Type B pancreatic cell (in vitro differentiated cells): ENCODE results near the gene LRRK1. TPM values are rescaled to one million over a fixed set of nuclear protein-coding genes. Genes with fewer than 3 reads are reported as not detected.

Source experiments
- DNase-seq: peaks from one replicate; pipeline ENCODE4 v3.0.0; 2021; ENCODE audit warnings: mixed read lengths; ENCODE audit not compliant: unreplicated experiment; ENCODE audit errors: extremely low spot score
- H3K27ac Mint-ChIP-seq: 2 replicates; pipeline ENCODE4 v1.8.0; 2021; ENCODE audit warnings: mild to moderate bottlenecking, mixed read lengths
- H3K27me3 Mint-ChIP-seq: 2 replicates; pipeline ENCODE4 v1.8.0; 2021; ENCODE audit warnings: mixed read lengths
- H3K36me3 Mint-ChIP-seq: 2 replicates; pipeline ENCODE4 v1.8.0; 2021; ENCODE audit warnings: mixed read lengths
- H3K4me1 Mint-ChIP-seq: one replicate; pipeline ENCODE4 v1.8.0; 2021; ENCODE audit warnings: mixed read lengths; ENCODE audit not compliant: unreplicated experiment
- H3K4me3 Mint-ChIP-seq: 2 replicates; pipeline ENCODE4 v1.8.0; 2021; ENCODE audit warnings: mild to moderate bottlenecking, mixed read lengths
- H3K9me3 Mint-ChIP-seq: 2 replicates; pipeline ENCODE4 v1.8.0; 2021; ENCODE audit warnings: mixed read lengths
- total RNA-seq: library from RNA; stranded (reverse); gene quantifications from 2 replicates; pipeline ENCODE4 v1.2.1, GENCODE V29; 2021; ENCODE audit warnings: low replicate concordance
- TF ChIP-seq, protein P1 (sequence below): fragments of 200-600 bp; sonication (generic); conservative IDR thresholded peaks from 2 replicates; pipeline ENCODE4 v1.5.0; 2021; ENCODE audit warnings: antibody characterized with exemption, mild to moderate bottlenecking

The LRRK1 gene
- total RNA-seq, 1 donor from 2014 or later: 2.0 TPM

DNA sequence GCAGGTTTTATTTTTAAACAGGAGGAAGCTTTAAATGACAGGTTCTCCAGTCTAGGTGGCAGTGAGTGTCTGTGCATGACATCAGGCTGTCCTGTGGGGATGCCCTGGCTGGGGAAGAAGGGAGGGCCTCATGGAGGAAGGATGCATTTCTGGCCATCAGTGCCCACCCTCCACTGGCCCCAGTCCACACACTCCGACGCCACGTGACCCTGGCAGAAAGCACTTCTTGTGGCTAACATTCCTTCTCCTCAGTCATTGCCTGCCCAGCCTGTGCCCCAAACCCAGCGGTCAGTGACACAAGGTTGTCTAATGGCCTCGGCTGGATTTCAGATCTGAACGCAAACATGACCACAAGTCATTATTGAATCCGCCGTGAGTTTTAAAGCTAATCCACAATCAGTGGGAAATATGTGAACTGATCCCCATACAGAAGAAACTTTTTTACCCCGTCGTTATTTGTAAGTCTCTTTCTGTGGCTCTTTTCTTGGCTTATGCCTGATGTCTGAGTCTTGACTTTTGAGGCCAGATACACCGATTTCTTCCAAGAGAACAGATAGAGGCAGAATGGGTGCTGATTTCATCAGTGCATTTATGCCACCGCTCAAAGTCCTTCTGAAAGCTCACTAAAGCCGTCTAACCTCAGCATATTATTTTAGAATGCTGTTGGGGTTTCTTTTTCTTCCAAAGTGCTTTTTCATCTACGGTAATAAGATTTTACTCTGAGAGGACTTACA lies 17.3 kb upstream of the LRRK1 start:
- Mint-ChIP-seq H3K27me3 (peaks cover 29% of the 10 kb centered on the region), H3K4me3 (no peak overlapping the region), H3K36me3 (no peaks in the 10 kb centered on the region)

DNA sequence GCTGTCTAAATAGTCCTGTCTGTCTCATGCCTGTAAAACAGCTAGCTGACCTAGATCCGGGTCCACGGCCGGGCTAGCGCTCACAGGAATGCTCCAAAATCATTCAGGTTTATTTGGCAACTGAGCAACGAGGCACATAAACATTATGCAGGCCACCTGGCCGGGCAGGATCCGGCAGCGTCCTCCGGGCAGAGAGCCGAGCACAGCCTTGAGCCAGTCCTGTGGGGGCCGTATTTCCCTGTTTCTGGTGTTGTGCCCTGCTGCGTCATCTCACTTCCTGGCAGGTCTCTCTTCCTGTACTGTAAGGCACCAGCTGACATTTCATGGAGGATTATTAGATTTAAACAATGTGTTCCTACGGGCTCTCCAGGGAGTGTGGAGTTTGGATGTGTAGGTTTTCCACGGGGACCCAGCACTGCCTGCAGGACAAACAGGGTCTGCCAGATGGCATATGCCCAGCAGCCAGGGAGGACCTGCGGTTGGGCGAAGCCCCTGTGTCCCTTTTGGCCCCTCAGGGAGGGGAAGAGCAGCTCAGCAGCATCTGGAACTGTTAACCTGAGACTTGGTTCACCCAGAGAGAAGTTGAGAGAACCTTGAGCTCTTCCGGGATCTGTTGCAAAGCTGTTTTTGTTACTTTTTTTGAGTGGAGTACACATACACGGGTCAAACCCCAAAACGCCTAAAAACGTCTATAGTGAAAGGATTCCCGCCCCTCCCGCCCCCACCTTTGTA lies 16.6 kb upstream of the LRRK1 start:
- Mint-ChIP-seq H3K4me3 (no peak overlapping the region), H3K9me3 (no peaks in the 10 kb centered on the region), H3K27ac (no peak overlapping the region), H3K36me3 (no peaks in the 10 kb centered on the region), H3K27me3 (peaks cover 22% of the 10 kb centered on the region), H3K4me1 (peaks cover 29% of the 10 kb centered on the region)
- no peak for DNase-seq
- TF ChIP-seq, protein P1, sequence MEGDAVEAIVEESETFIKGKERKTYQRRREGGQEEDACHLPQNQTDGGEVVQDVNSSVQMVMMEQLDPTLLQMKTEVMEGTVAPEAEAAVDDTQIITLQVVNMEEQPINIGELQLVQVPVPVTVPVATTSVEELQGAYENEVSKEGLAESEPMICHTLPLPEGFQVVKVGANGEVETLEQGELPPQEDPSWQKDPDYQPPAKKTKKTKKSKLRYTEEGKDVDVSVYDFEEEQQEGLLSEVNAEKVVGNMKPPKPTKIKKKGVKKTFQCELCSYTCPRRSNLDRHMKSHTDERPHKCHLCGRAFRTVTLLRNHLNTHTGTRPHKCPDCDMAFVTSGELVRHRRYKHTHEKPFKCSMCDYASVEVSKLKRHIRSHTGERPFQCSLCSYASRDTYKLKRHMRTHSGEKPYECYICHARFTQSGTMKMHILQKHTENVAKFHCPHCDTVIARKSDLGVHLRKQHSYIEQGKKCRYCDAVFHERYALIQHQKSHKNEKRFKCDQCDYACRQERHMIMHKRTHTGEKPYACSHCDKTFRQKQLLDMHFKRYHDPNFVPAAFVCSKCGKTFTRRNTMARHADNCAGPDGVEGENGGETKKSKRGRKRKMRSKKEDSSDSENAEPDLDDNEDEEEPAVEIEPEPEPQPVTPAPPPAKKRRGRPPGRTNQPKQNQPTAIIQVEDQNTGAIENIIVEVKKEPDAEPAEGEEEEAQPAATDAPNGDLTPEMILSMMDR: no peak

More for the DNA sequence above, 17.3 kb upstream of the LRRK1 start:
- Mint-ChIP-seq H3K4me1 (peaks cover 29% of the 10 kb centered on the region), H3K9me3 (no peaks in the 10 kb centered on the region), H3K27ac (no peak overlapping the region)
- TF ChIP-seq, protein P1: no peak
- DNase-seq: no peak

DNA sequence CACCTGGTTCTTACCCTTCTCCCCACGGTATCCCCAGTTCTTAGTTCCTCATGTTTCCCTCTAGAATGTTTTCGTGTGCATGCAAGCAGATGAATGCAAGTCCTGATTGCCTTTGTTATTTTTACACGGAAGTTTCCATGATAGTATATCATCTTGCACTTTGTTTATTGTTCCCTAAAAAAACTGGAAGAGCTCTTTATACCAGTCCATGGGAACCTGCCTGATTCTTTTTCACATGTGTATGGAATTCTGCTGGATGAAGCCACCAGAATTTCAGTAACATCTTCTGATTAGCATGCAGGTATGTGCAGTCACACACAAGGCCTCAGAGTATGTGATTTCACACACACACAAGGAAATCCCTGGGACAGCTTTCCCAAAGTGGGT lies 16.0 kb upstream of the LRRK1 start:
- no peaks in the 10 kb centered on the region for H3K9me3 Mint-ChIP-seq
- H3K4me1 Mint-ChIP-seq: peaks cover 29% of the 10 kb centered on the region
- peaks cover 22% of the 10 kb centered on the region for H3K27me3 Mint-ChIP-seq

DNA sequence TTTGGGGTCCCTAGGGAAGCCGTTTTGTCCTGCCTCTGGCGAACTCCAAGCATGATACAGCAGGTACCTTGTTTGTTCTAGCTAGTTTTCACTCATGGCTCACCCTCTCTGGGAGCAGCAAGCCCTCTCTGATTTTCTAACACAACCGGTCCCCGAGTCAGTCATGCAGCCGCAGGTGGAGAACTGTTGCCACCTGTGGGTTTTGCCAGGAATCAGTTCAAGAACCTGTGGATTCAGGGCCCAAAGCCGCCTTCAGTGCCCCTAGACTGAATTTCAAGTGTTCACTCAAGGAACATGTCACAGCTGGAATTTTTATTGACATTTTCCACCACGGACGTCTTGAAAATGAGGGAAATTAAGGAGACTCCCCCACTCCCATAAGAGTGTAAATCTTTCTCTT lies 13.3 kb upstream of the LRRK1 start:
- Mint-ChIP-seq H3K9me3 (no peaks in the 10 kb centered on the region), H3K36me3 (no peaks in the 10 kb centered on the region), H3K4me1 (peaks cover 23% of the 10 kb centered on the region), H3K27ac (no peak overlapping the region), H3K27me3 (peaks cover 10% of the 10 kb centered on the region), H3K4me3 (no peak overlapping the region)
- no peak for DNase-seq
- TF ChIP-seq, protein P1: no peak

More for the DNA sequence above, 16.0 kb upstream of the LRRK1 start:
- Mint-ChIP-seq H3K4me3 (no peak overlapping the region), H3K27ac (no peak overlapping the region), H3K36me3 (no peaks in the 10 kb centered on the region)
- no peak for DNase-seq
- TF ChIP-seq, protein P1: no peak

DNA sequence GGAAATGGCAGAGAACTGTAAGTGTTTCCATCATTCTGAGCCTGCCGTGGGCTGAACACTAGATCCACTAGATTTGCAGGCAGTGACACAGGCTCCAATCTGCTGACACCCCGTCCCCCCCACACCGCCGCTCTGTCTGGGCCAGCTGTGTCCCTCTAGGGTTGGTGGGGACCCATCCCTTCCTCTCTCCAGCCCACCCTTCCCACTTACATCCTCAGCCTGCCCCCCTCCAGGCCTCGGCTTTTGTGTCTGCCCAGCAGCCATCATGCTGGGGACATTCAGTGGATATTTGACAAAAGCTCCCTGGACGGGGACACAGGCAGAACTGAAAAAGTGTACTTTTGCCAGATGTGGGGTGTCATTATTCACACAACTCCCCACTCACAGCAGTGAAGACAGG lies 10.7 kb upstream of the LRRK1 start:
- Mint-ChIP-seq H3K4me3 (no peak overlapping the region), H3K36me3 (no peaks in the 10 kb centered on the region), H3K4me1 (no peaks in the 10 kb centered on the region), H3K9me3 (no peaks in the 10 kb centered on the region), H3K27ac (no peak overlapping the region), H3K27me3 (peaks cover 17% of the 10 kb centered on the region)
- no peak for DNase-seq
- TF ChIP-seq, protein P1: no peak
